IMR-90 (cell line): ENCODE results near the gene HOXC5. TPM values are rescaled to one million over a fixed set of nuclear protein-coding genes. Genes with fewer than 3 reads are reported as not detected.

Experiments
- ATAC-seq: fragments of 200-7000 bp; cut with Tn5 transposase; 2 replicates; pipeline ENCODE4 v1.9.1; 2020; ENCODE audit warnings: low read depth, mild to moderate bottlenecking, moderate library complexity
- BruUV-seq: library from RNA; stranded (reverse); fragments of 400-500 nt; replicated peaks from 2 replicates; lab custom pipeline; 2021; lab: Mats Ljungman, UMichigan
- CTCF ChIA-PET: fragments of 300-600 bp; formaldehyde crosslinking; extraction: SDS; loops from one replicate; lab custom pipeline; 2021; ENCODE audit warnings: antibody characterized with exemption; lab: Yijun Ruan, JAX
- POLR2A ChIA-PET: fragments of 300-600 bp; sonication (Branson Sonifier 250); formaldehyde crosslinking; loops from one replicate; lab custom pipeline; 2022; ENCODE audit warnings: antibody characterized with exemption; ENCODE audit not compliant: unreplicated experiment; lab: Charles Lee
- DNase-seq: peaks from one replicate; pipeline ENCODE4 v3.0.0; 2013
- H2AFZ ChIP-seq: replicated peaks from 2 replicates; pipeline ENCODE3; 2013; ENCODE audit warnings: low read length, mild to moderate bottlenecking; ENCODE audit not compliant: poor library complexity
- H2AK5ac ChIP-seq: 2 replicates; pipeline ENCODE4 v1.6.1; 2013; ENCODE audit warnings: low read depth, low read length, inconsistent platforms
- H2AK9ac ChIP-seq: replicated peaks from 2 replicates; pipeline ENCODE3; 2013; ENCODE audit warnings: mild to moderate bottlenecking, low read depth, low read length, moderate library complexity; ENCODE audit not compliant: poor library complexity
- H2BK120ac ChIP-seq: 2 replicates; pipeline ENCODE4 v1.6.1; 2013; ENCODE audit warnings: low read depth, low read length, inconsistent platforms
- H2BK15ac ChIP-seq: 3 replicates; pipeline ENCODE4 v1.6.1; 2013; ENCODE audit warnings: low read depth, low read length, inconsistent platforms
- H2BK20ac ChIP-seq: 2 replicates; pipeline ENCODE4 v1.6.1; 2013; ENCODE audit warnings: low read depth, mild to moderate bottlenecking, inconsistent platforms, low read length, moderate library complexity
- H2BK5ac ChIP-seq: 2 replicates; pipeline ENCODE4 v1.6.1; 2013; ENCODE audit warnings: mild to moderate bottlenecking, low read depth, low read length, inconsistent platforms; ENCODE audit not compliant: poor library complexity, severe bottlenecking
- H3K14ac ChIP-seq: replicated peaks from 2 replicates; pipeline ENCODE4 v1.6.1; 2013; ENCODE audit warnings: low read depth, low read length, inconsistent platforms
- H3K18ac ChIP-seq: 2 replicates; pipeline ENCODE4 v1.6.1; 2013; ENCODE audit warnings: low read depth, low read length, control low read depth
- H3K23ac ChIP-seq: 2 replicates; pipeline ENCODE4 v1.6.1; 2013; ENCODE audit warnings: low read depth, low read length, inconsistent platforms
- H3K27ac ChIP-seq: 2 replicates; pipeline ENCODE4 v1.5.1; 2013; ENCODE audit warnings: mild to moderate bottlenecking, control low read depth, low read length; ENCODE audit not compliant: insufficient read depth
- H3K27me3 ChIP-seq: 2 replicates; pipeline ENCODE4 v1.6.1; 2013; ENCODE audit warnings: low read length; ENCODE audit not compliant: control insufficient read depth, insufficient read depth
- H3K36me3 ChIP-seq: 2 replicates; pipeline ENCODE4 v1.6.1; 2013; ENCODE audit warnings: low read length, mixed read lengths; ENCODE audit not compliant: control insufficient read depth, insufficient read depth
- H3K4ac ChIP-seq: 2 replicates; pipeline ENCODE4 v1.6.1; 2013; ENCODE audit warnings: low read depth, low read length, inconsistent platforms
- H3K4me1 ChIP-seq: 2 replicates; pipeline ENCODE4 v1.6.1; 2013; ENCODE audit warnings: low read length, mixed read lengths; ENCODE audit not compliant: control insufficient read depth, insufficient read depth
- H3K4me2 ChIP-seq: 2 replicates; pipeline ENCODE4 v1.6.1; 2013; ENCODE audit warnings: low read depth, mild to moderate bottlenecking, control low read depth, low read length, moderate library complexity
- H3K4me3 ChIP-seq: 2 replicates; pipeline ENCODE4 v1.5.1; 2013; ENCODE audit warnings: low read depth, mild to moderate bottlenecking, control low read depth, low read length, moderate library complexity; ENCODE audit not compliant: insufficient read depth
- H3K56ac ChIP-seq: 2 replicates; pipeline ENCODE4 v1.6.1; 2013; ENCODE audit warnings: low read length, inconsistent platforms; ENCODE audit not compliant: insufficient read depth; ENCODE audit errors: extremely low read depth
- H3K79me1 ChIP-seq, 2 experiments: 2 replicates each; pipeline ENCODE4 v1.6.1; 2013; ENCODE audit warnings: low read length in 2 of 2, inconsistent platforms in 1 of 2, low read depth in 1 of 2
- H3K9ac ChIP-seq: 2 replicates; pipeline ENCODE4 v1.6.1; 2013; ENCODE audit warnings: low read depth, low read length, control low read depth
- H3K9me1 ChIP-seq: 2 replicates; pipeline ENCODE4 v1.6.1; 2013; ENCODE audit warnings: low read length, inconsistent platforms; ENCODE audit not compliant: insufficient read depth
- H3K9me3 ChIP-seq: 2 replicates; pipeline ENCODE4 v1.6.1; 2013; ENCODE audit warnings: low read length; ENCODE audit not compliant: control insufficient read depth, insufficient read depth
- H4K20me1 ChIP-seq: 2 replicates; pipeline ENCODE4 v1.6.1; 2013; ENCODE audit warnings: low read length, inconsistent platforms; ENCODE audit not compliant: insufficient read depth
- H4K5ac ChIP-seq: 2 replicates; pipeline ENCODE4 v1.6.1; 2013; ENCODE audit warnings: mild to moderate bottlenecking, low read depth, low read length, control low read depth
- H4K8ac ChIP-seq, 2 experiments: 2 replicates each; pipeline ENCODE4 v1.6.1; 2013; ENCODE audit warnings: low read depth in 2 of 2, low read length in 2 of 2, control low read depth in 1 of 2, inconsistent platforms in 1 of 2
- H4K91ac ChIP-seq: 2 replicates; pipeline ENCODE4 v1.6.1; 2013; ENCODE audit warnings: low read depth, low read length, inconsistent platforms; ENCODE audit not compliant: insufficient read depth
- BHLHE40 ChIP-seq: fragments of 150-350 bp; IDR thresholded peaks from 2 replicates; pipeline ENCODE4 v1.6.1; 2016; ENCODE audit warnings: mild to moderate bottlenecking, low read depth, low read length
- CEBPB ChIP-seq: IDR thresholded peaks from 2 replicates; pipeline ENCODE4 v1.6.1; 2012; ENCODE audit warnings: low read depth, low read length, improper control_type of control experiment
- CHD1 ChIP-seq: IDR thresholded peaks from 2 replicates; pipeline ENCODE4 v1.6.1; 2012; ENCODE audit warnings: low read depth, low read length, improper control_type of control experiment
- CTCF ChIP-seq: conservative IDR thresholded peaks from 2 replicates; pipeline ENCODE4 v1.5.1; 2012; ENCODE audit warnings: mild to moderate bottlenecking, low read depth, low read length, improper control_type of control experiment
- ELK1 ChIP-seq: fragments of 150-350 bp; IDR thresholded peaks from 2 replicates; pipeline ENCODE4 v1.6.1; 2016; ENCODE audit warnings: low read depth, mild to moderate bottlenecking, low read length, moderate library complexity, borderline replicate concordance
- FOS ChIP-seq: fragments of 150-350 bp; IDR thresholded peaks from 2 replicates; pipeline ENCODE4 v1.6.1; 2016; ENCODE audit warnings: low read depth, low read length
- MAFK ChIP-seq: IDR thresholded peaks from 2 replicates; pipeline ENCODE4 v1.6.1; 2012; ENCODE audit warnings: low read depth, low read length, improper control_type of control experiment
- MAZ ChIP-seq: IDR thresholded peaks from 2 replicates; pipeline ENCODE4 v1.6.1; 2012; ENCODE audit warnings: low read depth, mild to moderate bottlenecking, low read length, improper control_type of control experiment, moderate library complexity, borderline replicate concordance
- MXI1 ChIP-seq: IDR thresholded peaks from 2 replicates; pipeline ENCODE4 v1.6.1; 2012; ENCODE audit warnings: low read depth, mild to moderate bottlenecking, low read length, moderate library complexity, borderline replicate concordance
- NFE2L2 ChIP-seq: fragments of 150-350 bp; IDR thresholded peaks from 2 replicates; pipeline ENCODE4 v1.6.1; 2016; ENCODE audit warnings: low read depth, mild to moderate bottlenecking, low read length
- POLR2A ChIP-seq: IDR thresholded peaks from 2 replicates; pipeline ENCODE4 v1.6.1; 2012; ENCODE audit warnings: mild to moderate bottlenecking, low read depth, low read length
- RAD21 ChIP-seq: IDR thresholded peaks from 2 replicates; pipeline ENCODE4 v1.6.1; 2012; ENCODE audit warnings: low read length, improper control_type of control experiment
- RCOR1 ChIP-seq: IDR thresholded peaks from 2 replicates; pipeline ENCODE4 v1.6.1; 2012; ENCODE audit warnings: mild to moderate bottlenecking, low read length, improper control_type of control experiment; ENCODE audit not compliant: insufficient replicate concordance
- RFX5 ChIP-seq: IDR thresholded peaks from 2 replicates; pipeline ENCODE4 v1.8.0; 2012; ENCODE audit warnings: low read depth, mild to moderate bottlenecking, low read length, moderate library complexity
- SMC3 ChIP-seq: fragments of 150-350 bp; IDR thresholded peaks from 2 replicates; pipeline ENCODE4 v1.6.1; 2016; ENCODE audit warnings: low read depth, mild to moderate bottlenecking, antibody characterized with exemption, low read length, moderate library complexity
- USF2 ChIP-seq: fragments of 150-350 bp; IDR thresholded peaks from 2 replicates; pipeline ENCODE4 v1.6.1; 2017; ENCODE audit warnings: mild to moderate bottlenecking, antibody characterized with exemption, low read length, low read depth
- WGBS, 2 experiments: methylation state at CpG; one replicate each; pipeline versions ENCODE4 v1.1.5 to v1.1.7; 2013; ENCODE audit warnings: missing lambda C conversion rate in 2 of 2; ENCODE audit not compliant: insufficient read length in 1 of 2; ENCODE audit errors: extremely low coverage in 2 of 2; 5-methylcytosine and 5-hydroxymethylcytosine counted together
- dilution Hi-C: fragments of 300-500 bp; cut with HindIII; formaldehyde crosslinking; loops from one replicate; pipeline ENCODE4 v1.14.3; 2018; ENCODE audit warnings: low sequenced_read_pairs; ENCODE audit not compliant: unreplicated experiment
- in situ Hi-C: fragments of 300-500 bp; cut with MboI; formaldehyde crosslinking; loops from 3 replicates; pipeline ENCODE4 v1.14.3; 2019; ENCODE audit warnings: low sequenced_read_pairs, inconsistent platforms, mixed read lengths
- intact Hi-C: fragments of 100-400 bp; cut with micrococcal nuclease; formaldehyde crosslinking; loops from 2 replicates; pipeline ENCODE4 v1.10.0; 2022
- polyA plus RNA-seq, 3 experiments: library from polyadenylated mRNA; depleted of rRNA; stranded (reverse); fragments of >200 nt; gene quantifications; 2 replicates each; pipeline ENCODE4 v1.2.3, GENCODE V29; 2012; ENCODE audit warnings: low replicate concordance in 1 of 3
- total RNA-seq: library from RNA; depleted of rRNA; stranded (reverse); fragments of >200 nt; gene quantifications from 2 replicates; pipeline ENCODE4 v1.2.3, GENCODE V29; 2012

Gene HOXC5
- total and polyA plus RNA-seq, 2 of the 4 experiments (the other 2 are of a cell fraction) = not detected

- dilution Hi-C loops = no loop called here
- Histone ChIP-seq H3K4me2 (no peak overlapping the region), H2AK9ac (no peak overlapping the region), H2AK5ac (no peak overlapping the region), H3K27ac (no peak overlapping the region), H2AFZ (no peak overlapping the region), H3K9me1 (no peaks in the 10 kb centered on the region), H3K14ac (no peak overlapping the region), H3K18ac (no peak overlapping the region), H4K8ac (no peak overlapping the region), H2BK15ac (no peak overlapping the region), H2BK20ac (no peak overlapping the region), H3K4me1 (no peaks in the 10 kb centered on the region), H3K9ac (no peak overlapping the region), H3K9me3 (peaks cover 2% of the 10 kb centered on the region; the same call in 1 of the 2 replicates), H3K27me3 (peaks cover 94% of the 10 kb centered on the region), H3K36me3 (no peaks in the 10 kb centered on the region), H3K79me1 (no peaks in the 10 kb centered on the region), H3K4me3 (no peak overlapping the region), H4K91ac (no peak overlapping the region), H3K4ac (no peak overlapping the region), H4K5ac (no peak overlapping the region), H2BK5ac (no peak overlapping the region), H2BK120ac (no peak overlapping the region), H3K23ac (no peak overlapping the region), H4K20me1 (no peaks in the 10 kb centered on the region), H3K56ac (no peak overlapping the region)
- CTCF ChIA-PET = interaction anchor here (0.9 kb wide), 1 partner anchor 14 kb away, joined by 3 read pairs; no protein-coding TSS in a partner anchor
- no TSS peak for BruUV-seq
- WGBS, 2 experiments = 50% methylated on average over 1 of the region's 3 CpGs; no CpG with 5 or more reads in 1 of the 2 experiments
- TF ChIP-seq BHLHE40 = no peak
- TF ChIP-seq USF2 = no peak
- no peak for TF ChIP-seq MAFK
- no peak for TF ChIP-seq RAD21
- no peak for TF ChIP-seq MAZ
- TF ChIP-seq CHD1 = no peak
- no peak for TF ChIP-seq CEBPB
- no peak for TF ChIP-seq RCOR1
- TF ChIP-seq CTCF = no peak
- no peak for TF ChIP-seq FOS
- no peak for TF ChIP-seq RFX5
- no peak for TF ChIP-seq POLR2A
- TF ChIP-seq NFE2L2 = no peak
- TF ChIP-seq SMC3 = no peak
- TF ChIP-seq MXI1 = no peak
- TF ChIP-seq ELK1 = no peak
- ATAC-seq = no peak
- POLR2A ChIA-PET = no interaction called here
- no peak for DNase-seq
- intact Hi-C loops = loop anchor here (10.0 kb wide), 1 partner anchor 299 kb away; no protein-coding TSS in a partner anchor
- in situ Hi-C loops = no loop called here
These were observed 29.2 kb upstream of the HOXC5 start for GRCh38 chr12:54003625-54004024.
